RPMI7951 (cell line): ENCODE measurements around the gene TMEM79. TPM values are rescaled to one million over a fixed set of nuclear protein-coding genes. Genes with fewer than 3 reads are reported as not detected.

ENCODE experiments used
- DNase-seq: peaks from one replicate; pipeline ENCODE4 v3.0.0-alpha.2; 2012; ENCODE audit warnings: low read depth
- total RNA-seq: library from RNA; depleted of rRNA; stranded (reverse); fragments of >200 nt; shearing (Covaris generic); gene quantifications from 2 replicates; pipeline ENCODE4 v1.2.3, GENCODE V29; 2014; rRNA removed

The TMEM79 gene
- total RNA-seq = 2.4 TPM in 2 replicates

- no peak for DNase-seq
Measured at GRCh38 chr1:156284112-156284511, at the start of gene TMEM79. TSS of gene TMEM79 (plus strand) at chr1:156284325. CDS start at chr1:156285227, 902 bp downstream.

DNA sequence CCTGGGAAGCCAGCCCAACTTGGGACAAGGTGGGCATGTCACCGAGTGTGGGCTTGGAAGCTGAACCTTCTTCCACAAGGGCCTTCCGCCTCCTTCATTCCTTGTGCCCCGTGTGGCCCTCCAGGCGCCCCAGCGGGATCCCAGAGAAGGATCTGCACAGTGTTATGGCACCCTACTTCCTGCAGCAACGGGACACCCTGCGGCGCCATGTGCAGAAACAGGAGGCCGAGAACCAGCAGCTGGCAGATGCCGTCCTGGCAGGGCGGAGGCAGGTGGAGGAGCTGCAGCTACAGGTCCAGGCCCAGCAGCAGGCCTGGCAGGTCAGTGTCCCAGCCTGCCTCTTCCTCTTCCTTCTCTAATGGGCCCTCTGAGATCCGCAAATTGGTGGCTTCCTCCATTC lies 48.0 kb upstream of the TMEM79 start:
- DNase-seq = no peak

- no peak for DNase-seq
Measured at GRCh38 chr1:156238248-156238647, 45.9 kb upstream of the TMEM79 start.

- DNase-seq = peak; percentile 90
Measured at GRCh38 chr1:156241311-156241811, 42.8 kb upstream of the TMEM79 start.

DNA sequence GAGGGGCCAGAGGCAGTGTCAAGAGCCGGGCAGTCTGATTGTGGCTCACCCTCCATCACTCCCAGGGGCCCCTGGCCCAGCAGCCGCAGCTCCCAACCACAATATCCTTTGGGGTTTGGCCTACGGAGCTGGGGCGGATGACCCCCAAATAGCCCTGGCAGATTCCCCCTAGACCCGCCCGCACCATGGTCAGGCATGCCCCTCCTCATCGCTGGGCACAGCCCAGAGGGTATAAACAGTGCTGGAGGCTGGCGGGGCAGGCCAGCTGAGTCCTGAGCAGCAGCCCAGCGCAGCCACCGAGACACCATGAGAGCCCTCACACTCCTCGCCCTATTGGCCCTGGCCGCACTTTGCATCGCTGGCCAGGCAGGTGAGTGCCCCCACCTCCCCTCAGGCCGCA lies 42.2 kb upstream of the TMEM79 start, which contains the start of gene BGLAP:
Gene BGLAP (plus strand): TSS at position 259 of the 400 bp plus-strand sequence. CDS start 48 bp downstream, at position 307.
- peak; percentile 83 for DNase-seq

GRCh38 chr1:156242738-156243137 lies 41.4 kb upstream of the TMEM79 start:
- DNase-seq = no peak

DNA sequence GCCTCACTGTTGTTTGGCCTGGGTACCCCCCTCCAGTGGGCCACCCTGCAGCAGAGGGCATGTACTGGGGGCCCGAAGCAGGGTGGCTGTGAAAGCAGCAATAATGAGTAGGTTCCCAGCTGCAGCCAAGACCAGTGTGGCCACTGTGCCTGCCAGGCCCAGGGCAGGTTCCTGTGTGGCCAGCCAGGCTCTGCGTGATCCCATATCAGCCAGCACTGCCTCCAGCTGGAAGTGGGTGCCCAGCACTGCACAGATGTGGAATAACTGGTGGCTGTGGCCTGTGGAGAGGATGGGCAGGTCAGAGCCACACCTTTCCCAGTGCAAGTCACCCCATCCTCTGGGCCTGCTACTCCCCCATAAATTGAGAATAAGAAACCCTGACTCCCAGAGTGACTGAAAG lies 40.0 kb upstream of the TMEM79 start:
- DNase-seq = no peak

GRCh38 chr1:156244712-156245111 lies 39.4 kb upstream of the TMEM79 start:
- DNase-seq = no peak

DNA sequence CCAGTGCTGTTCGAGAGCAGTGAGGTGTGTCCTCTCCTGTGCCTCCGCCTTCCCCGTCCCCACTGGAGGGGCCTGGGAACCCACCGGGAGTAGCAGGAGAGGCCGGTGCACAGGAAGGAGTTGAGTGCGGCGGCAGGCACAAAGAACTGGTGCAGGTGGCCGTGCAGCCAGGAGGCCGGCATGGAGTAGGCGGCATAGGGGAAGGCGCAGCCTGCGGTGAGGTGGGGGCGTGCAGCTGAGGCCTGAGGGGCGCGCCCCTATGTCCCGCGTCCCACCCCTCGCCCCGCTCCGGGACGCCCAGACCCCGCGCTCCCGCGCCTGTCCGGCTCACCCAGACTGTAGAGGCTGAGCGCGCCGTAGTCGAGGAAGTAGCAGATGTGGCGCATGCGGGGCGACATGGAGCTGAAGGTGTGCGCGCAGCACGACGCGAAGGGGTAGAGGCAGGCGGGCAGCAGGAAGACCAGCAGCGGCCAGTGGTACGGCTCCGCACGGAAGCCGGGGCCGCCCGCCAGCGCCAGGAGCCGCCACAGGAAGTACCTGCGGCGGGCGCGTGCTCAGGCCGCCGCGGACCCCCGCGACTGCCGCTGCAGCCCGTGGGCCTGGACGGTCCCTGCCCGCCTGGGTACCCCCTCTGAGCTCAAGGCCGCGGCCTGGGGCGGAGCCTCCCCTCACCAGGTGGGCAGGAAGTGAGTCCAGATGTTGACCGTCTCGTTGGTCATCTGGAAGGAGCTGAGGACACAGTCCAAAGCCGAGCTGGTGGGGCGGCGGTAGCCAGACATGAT lies 38.5 kb upstream of the TMEM79 start:
- DNase-seq = peak; percentile 37

- DNase-seq = no peak
Measured at GRCh38 chr1:156246241-156246780, 37.8 kb upstream of the TMEM79 start.

DNA sequence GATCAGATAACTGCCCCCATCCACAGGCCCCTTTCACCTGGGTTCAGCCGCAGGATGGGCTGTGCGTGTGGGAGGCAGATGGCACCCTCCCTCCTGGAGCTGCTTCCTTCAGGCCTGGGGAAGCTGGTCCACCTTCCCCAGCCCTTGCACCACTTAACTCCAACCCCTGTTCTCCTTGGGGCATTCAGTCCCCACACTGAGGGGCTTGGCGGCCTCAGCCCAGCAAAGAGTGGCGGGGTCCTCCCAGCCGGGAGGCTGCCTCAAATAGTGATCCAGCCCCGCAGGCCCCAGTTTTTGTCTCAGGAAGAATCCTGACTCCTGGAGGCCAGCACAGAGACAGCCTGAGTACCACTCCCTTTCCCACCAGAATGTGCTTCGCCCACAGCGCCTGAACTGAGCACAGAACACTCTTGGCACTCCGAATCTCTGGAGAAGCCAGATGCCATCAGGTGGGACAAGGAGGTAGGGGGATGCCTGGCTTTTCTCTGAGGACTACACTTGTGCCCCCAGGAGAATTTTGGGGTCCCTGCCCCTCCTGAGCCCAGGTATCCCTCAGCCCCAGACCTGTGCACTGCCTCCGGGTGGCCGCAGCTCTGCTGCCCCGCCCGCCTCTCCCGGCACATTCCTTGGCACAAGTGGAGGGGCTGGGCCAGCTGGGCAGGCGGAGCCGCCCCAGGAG lies 37.2 kb upstream of the TMEM79 start:
- no peak for DNase-seq

GRCh38 chr1:156247460-156248322 lies 36.4 kb upstream of the TMEM79 start, which contains the start of gene PAQR6:
TSS of gene PAQR6 (minus strand) at chr1:156248056. CDS start at chr1:156246731, 1,325 bp downstream.
- DNase-seq = no peak

DNA sequence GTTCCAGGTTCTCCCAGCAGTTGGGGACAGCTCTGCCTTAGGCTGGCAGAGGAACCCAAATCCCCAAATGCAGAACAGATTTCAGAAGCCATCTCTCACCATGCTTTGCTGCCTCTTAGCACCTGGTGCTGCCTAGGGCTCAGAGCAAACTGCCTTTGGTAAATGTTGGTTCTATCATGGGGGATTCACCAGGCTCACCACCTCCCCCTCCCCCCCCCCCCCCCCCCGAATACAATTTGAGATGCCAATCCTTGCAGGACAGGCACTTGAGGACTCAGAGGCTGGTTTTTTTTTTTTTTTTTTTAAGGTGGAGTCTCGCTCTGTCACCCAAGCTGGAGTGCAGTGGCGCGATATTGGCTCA lies 35.8 kb upstream of the TMEM79 start:
- DNase-seq = no peak

DNA sequence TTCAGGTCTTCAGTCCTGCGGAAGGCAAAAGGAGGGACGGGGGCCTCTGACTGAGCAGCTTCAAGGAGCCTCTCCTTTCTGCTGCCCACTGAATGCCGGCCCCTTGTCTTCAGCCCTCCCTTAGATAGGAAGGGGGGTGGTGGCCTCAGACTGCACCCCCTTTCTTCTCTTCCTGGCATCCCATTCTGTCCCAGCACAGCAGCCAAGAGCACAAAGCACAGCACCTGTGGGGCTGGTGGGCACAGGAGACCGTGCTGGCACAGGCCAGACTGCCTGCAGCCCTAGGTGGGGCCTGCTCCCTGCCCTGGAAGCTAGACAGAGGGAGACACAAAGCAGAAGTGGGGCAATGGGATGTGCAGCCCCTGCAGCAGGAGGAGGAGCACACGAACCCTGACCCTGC lies 34.5 kb upstream of the TMEM79 start:
- DNase-seq = no peak

DNA sequence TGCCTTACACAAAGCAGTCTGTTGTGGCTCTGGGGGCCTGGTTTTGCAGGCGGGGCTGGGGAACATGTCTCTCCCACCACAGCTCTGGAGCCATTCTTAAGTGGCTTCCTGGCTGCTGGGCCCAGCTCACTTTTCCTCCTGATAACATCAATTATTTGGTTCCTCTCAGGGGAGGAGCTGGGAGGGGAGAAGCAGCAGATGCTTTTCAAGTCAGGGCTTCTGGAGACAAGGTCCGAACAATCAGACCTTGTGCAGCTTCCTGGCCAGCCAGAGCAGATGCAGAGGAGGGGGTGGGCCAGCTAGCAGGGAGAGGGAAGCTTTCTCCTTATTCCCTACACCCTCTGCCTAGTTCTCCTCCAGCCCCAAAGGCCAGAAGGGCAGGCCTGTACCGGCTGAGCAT lies 32.6 kb upstream of the TMEM79 start:
- DNase-seq = no peak

- no peak for DNase-seq
Measured at GRCh38 chr1:156253634-156254033, 30.5 kb upstream of the TMEM79 start.

- DNase-seq = no peak
Measured at GRCh38 chr1:156257711-156258110, 26.4 kb upstream of the TMEM79 start.

- no peak for DNase-seq
Measured at GRCh38 chr1:156258859-156259258, 25.3 kb upstream of the TMEM79 start.

DNA sequence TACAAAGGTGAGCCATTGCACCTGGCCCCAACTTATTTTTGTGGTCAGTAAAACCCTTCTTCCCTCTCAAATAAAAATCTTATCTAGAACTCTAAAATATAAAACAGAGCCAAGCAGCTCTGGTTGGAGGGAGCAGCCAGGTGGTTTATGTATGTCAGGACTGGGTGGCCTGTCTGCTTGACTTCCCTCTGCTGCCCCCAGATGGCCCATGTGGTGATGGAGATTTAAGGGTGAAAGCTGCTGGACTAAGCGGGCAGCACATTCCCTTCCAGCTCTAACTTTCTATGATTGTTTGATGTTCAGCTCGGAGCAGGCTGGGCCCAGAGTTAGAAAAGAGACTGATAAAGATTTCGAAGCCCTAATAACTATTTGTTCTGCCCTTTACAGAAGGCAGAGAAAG lies 24.3 kb upstream of the TMEM79 start:
- no peak for DNase-seq

DNA sequence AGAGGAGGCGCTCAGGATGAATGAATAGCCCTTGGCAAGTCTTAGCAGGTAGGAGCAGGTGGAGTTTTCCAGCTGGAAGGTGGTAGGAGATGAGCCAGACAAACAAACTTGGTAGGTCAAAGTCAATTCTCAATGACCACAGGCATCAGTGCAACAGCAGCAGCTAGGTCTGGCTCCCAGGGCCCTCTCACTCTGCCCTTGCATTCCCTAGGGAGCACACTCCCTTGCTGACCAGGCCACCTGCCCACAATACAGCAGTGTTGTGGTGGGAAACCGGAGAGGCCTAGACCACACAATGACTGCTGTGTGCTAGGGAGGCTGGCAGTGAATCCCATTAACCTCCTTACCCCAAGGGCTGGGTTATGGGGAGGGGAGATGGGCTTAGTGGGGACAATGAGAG lies 23.2 kb upstream of the TMEM79 start:
- DNase-seq = no peak

GRCh38 chr1:156262461-156263287 lies 21.5 kb upstream of the TMEM79 start:
- DNase-seq = peak; percentile 90
